ENCODE results near the gene CXorf58.
A peak's percentile ranks its signal among the peaks of the same experiment; 100 is the strongest.
"Not testable (repeated sequence)": the region's sequence is repeated elsewhere in the genome, so short reads cannot be mapped to it uniquely, and the experiment has no call there.

The CXorf58 gene

GRCh38 chrX:23907498-23908218 lies at the start of gene CXorf58, which contains the start of gene APOO:
Gene CXorf58 (plus strand): TSS chrX:23908006. CDS start chrX:23910303, 2,297 bp downstream.
Gene APOO (minus strand): TSS chrX:23907938. CDS start chrX:23907702, 236 bp downstream.
- DNase-seq: peak; percentile 85 to 89

GRCh38 chrX:23859238-23859637 lies 48.6 kb upstream of the CXorf58 start:
- DNase-seq: not testable (repeated sequence)

- no peak for DNase-seq
Observed at GRCh38 chrX:23861215-23861896, 46.5 kb upstream of the CXorf58 start.

GRCh38 chrX:23861952-23862351 lies 45.9 kb upstream of the CXorf58 start:
- not testable (repeated sequence) for DNase-seq

GRCh38 chrX:23864742-23865326 lies 43.0 kb upstream of the CXorf58 start:
- DNase-seq: no peak

GRCh38 chrX:23870041-23870440 lies 37.8 kb upstream of the CXorf58 start:
- DNase-seq: no peak

GRCh38 chrX:23871905-23872546 lies 35.8 kb upstream of the CXorf58 start:
- no peak for DNase-seq

- no peak for DNase-seq
Observed at GRCh38 chrX:23879380-23880090, 28.3 kb upstream of the CXorf58 start.

GRCh38 chrX:23883737-23884354 lies 24.0 kb upstream of the CXorf58 start:
- DNase-seq: no peak

- DNase-seq: no peak
Observed at GRCh38 chrX:23884427-23885024, 23.3 kb upstream of the CXorf58 start.

GRCh38 chrX:23885803-23886202 lies 22.0 kb upstream of the CXorf58 start:
- DNase-seq: no peak

- no peak for DNase-seq
Observed at GRCh38 chrX:23887451-23887850, 20.4 kb upstream of the CXorf58 start.

GRCh38 chrX:23887918-23888317 lies 19.9 kb upstream of the CXorf58 start:
- no peak for DNase-seq

GRCh38 chrX:23888887-23889501 lies 18.8 kb upstream of the CXorf58 start:
- DNase-seq: no peak

GRCh38 chrX:23890933-23891332 lies 16.9 kb upstream of the CXorf58 start:
- no peak for DNase-seq

- not testable (repeated sequence) for DNase-seq
Observed at GRCh38 chrX:23894993-23895392, 12.8 kb upstream of the CXorf58 start.

GRCh38 chrX:23896539-23896938 lies 11.3 kb upstream of the CXorf58 start:
- not testable (repeated sequence) for DNase-seq

- no peak for DNase-seq
Observed at GRCh38 chrX:23896981-23897380, 10.8 kb upstream of the CXorf58 start.

GRCh38 chrX:23898412-23898959 lies 9.3 kb upstream of the CXorf58 start:
- DNase-seq: no peak

GRCh38 chrX:23900220-23900797 lies 7.5 kb upstream of the CXorf58 start:
- DNase-seq: no peak

GRCh38 chrX:23901060-23901459 lies 6.7 kb upstream of the CXorf58 start:
- DNase-seq: no peak
